ENCODE results near the gene CACNA1B.

CACNA1B gene

GRCh38 chr9:138070815-138071214 is 193.2 kb downstream of the CACNA1B start:
- TF ChIP-seq, protein P1, sequence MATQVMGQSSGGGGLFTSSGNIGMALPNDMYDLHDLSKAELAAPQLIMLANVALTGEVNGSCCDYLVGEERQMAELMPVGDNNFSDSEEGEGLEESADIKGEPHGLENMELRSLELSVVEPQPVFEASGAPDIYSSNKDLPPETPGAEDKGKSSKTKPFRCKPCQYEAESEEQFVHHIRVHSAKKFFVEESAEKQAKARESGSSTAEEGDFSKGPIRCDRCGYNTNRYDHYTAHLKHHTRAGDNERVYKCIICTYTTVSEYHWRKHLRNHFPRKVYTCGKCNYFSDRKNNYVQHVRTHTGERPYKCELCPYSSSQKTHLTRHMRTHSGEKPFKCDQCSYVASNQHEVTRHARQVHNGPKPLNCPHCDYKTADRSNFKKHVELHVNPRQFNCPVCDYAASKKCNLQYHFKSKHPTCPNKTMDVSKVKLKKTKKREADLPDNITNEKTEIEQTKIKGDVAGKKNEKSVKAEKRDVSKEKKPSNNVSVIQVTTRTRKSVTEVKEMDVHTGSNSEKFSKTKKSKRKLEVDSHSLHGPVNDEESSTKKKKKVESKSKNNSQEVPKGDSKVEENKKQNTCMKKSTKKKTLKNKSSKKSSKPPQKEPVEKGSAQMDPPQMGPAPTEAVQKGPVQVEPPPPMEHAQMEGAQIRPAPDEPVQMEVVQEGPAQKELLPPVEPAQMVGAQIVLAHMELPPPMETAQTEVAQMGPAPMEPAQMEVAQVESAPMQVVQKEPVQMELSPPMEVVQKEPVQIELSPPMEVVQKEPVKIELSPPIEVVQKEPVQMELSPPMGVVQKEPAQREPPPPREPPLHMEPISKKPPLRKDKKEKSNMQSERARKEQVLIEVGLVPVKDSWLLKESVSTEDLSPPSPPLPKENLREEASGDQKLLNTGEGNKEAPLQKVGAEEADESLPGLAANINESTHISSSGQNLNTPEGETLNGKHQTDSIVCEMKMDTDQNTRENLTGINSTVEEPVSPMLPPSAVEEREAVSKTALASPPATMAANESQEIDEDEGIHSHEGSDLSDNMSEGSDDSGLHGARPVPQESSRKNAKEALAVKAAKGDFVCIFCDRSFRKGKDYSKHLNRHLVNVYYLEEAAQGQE (IDR thresholded peaks at IDR 0.05; ENCODE audit: low read depth) = no peak
- TF ChIP-seq NFIC (IDR thresholded peaks at IDR 0.05) (no peak), EGR1 (IDR thresholded peaks at IDR 0.05) (no peak), CEBPB (IDR thresholded peaks at IDR 0.05) (no peak), TAF1 (IDR thresholded peaks at IDR 0.05; ENCODE audit: low read depth) (no peak)
- TF ChIP-seq, protein P2, sequence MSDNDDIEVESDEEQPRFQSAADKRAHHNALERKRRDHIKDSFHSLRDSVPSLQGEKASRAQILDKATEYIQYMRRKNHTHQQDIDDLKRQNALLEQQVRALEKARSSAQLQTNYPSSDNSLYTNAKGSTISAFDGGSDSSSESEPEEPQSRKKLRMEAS (IDR thresholded peaks at IDR 0.05) = no peak

- TF ChIP-seq CEBPB (IDR thresholded peaks at IDR 0.05) = no peak
- no peak for TF ChIP-seq RAD21 (IDR thresholded peaks at IDR 0.05; ENCODE audit: low read depth)
- TF ChIP-seq, protein P2 (IDR thresholded peaks at IDR 0.05) = no peak
- TF ChIP-seq TEAD4 (IDR thresholded peaks at IDR 0.05) = no peak
- no peak for TF ChIP-seq EP300 (IDR thresholded peaks at IDR 0.05; ENCODE audit: borderline replicate concordance)
- TF ChIP-seq, protein P1 (IDR thresholded peaks at IDR 0.05; ENCODE audit: low read depth) = no peak
- no peak for TF ChIP-seq CREB1 (IDR thresholded peaks at IDR 0.05; ENCODE audit: low read depth)
- TF ChIP-seq YY1 (IDR thresholded peaks at IDR 0.05; ENCODE audit: low read depth) = no peak
- TF ChIP-seq TAF1 (IDR thresholded peaks at IDR 0.05; ENCODE audit: low read depth) = no peak
- TF ChIP-seq FOXM1 (IDR thresholded peaks at IDR 0.05; ENCODE audit: borderline replicate concordance, low read depth) = no peak
- TF ChIP-seq, protein P3, sequence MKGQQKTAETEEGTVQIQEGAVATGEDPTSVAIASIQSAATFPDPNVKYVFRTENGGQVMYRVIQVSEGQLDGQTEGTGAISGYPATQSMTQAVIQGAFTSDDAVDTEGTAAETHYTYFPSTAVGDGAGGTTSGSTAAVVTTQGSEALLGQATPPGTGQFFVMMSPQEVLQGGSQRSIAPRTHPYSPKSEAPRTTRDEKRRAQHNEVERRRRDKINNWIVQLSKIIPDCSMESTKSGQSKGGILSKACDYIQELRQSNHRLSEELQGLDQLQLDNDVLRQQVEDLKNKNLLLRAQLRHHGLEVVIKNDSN (IDR thresholded peaks at IDR 0.05) = no peak
- TF ChIP-seq NFIC (IDR thresholded peaks at IDR 0.05) = no peak
- no peak for TF ChIP-seq ZBTB7A (IDR thresholded peaks at IDR 0.05; ENCODE audit: low read depth)
Measured at GRCh38 chr9:138071292-138071691, 193.7 kb downstream of the CACNA1B start.

DNA sequence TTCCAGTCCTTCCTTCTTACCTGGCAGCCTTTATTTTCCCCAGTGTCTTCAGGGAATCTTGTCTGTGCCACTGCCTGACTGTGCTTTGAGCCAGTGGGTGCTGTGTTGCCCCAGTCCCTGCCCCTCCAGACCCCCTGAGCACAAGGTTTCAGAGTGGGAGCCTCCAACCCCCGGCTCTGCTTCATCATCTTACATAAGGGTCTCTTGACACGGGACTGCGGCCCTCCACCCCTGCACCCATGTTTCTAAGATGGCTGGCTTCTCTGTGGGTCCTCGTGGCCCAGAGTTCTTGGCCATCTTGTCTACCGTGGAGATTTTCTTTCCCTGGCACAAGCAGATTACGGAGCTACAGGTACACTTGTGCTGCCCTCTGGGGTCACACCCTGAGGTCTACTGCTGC is 194.1 kb downstream of the CACNA1B start:
- no peak for TF ChIP-seq NFIC (IDR thresholded peaks at IDR 0.05)
- TF ChIP-seq YY1 (IDR thresholded peaks at IDR 0.05; ENCODE audit: low read depth) = no peak
- TF ChIP-seq FOXM1 (IDR thresholded peaks at IDR 0.05; ENCODE audit: borderline replicate concordance, low read depth) = no peak
- TF ChIP-seq EGR1 (IDR thresholded peaks at IDR 0.05) = no peak
- TF ChIP-seq ZBTB7A (IDR thresholded peaks at IDR 0.05; ENCODE audit: low read depth) = no peak
- TF ChIP-seq, protein P2 (IDR thresholded peaks at IDR 0.05) = no peak
- TF ChIP-seq TEAD4 (IDR thresholded peaks at IDR 0.05) = no peak
- no peak for TF ChIP-seq TAF1 (IDR thresholded peaks at IDR 0.05; ENCODE audit: low read depth)
- TF ChIP-seq, protein P3 (IDR thresholded peaks at IDR 0.05) = no peak
- TF ChIP-seq CEBPB (IDR thresholded peaks at IDR 0.05) = no peak
- TF ChIP-seq EP300 (IDR thresholded peaks at IDR 0.05; ENCODE audit: borderline replicate concordance) = no peak
- no peak for TF ChIP-seq RAD21 (IDR thresholded peaks at IDR 0.05; ENCODE audit: low read depth)
- no peak for TF ChIP-seq TCF12 (IDR thresholded peaks at IDR 0.05; ENCODE audit: low read depth)
- TF ChIP-seq, protein P1 (IDR thresholded peaks at IDR 0.05; ENCODE audit: low read depth) = no peak
- no peak for TF ChIP-seq CREB1 (IDR thresholded peaks at IDR 0.05; ENCODE audit: low read depth)

GRCh38 chr9:138072161-138072842 is 194.7 kb downstream of the CACNA1B start:
- TF ChIP-seq, protein P1 (IDR thresholded peaks at IDR 0.05; ENCODE audit: low read depth) = no peak
- TF ChIP-seq NFIC (IDR thresholded peaks at IDR 0.05) (no peak), EP300 (IDR thresholded peaks at IDR 0.05; ENCODE audit: borderline replicate concordance) (no peak), CEBPB (IDR thresholded peaks at IDR 0.05) (no peak), EGR1 (IDR thresholded peaks at IDR 0.05) (no peak), YY1 (IDR thresholded peaks at IDR 0.05; ENCODE audit: low read depth) (no peak), FOXM1 (IDR thresholded peaks at IDR 0.05; ENCODE audit: borderline replicate concordance, low read depth) (no peak), RAD21 (IDR thresholded peaks at IDR 0.05; ENCODE audit: low read depth) (no peak), CREB1 (IDR thresholded peaks at IDR 0.05; ENCODE audit: low read depth) (no peak), TAF1 (IDR thresholded peaks at IDR 0.05; ENCODE audit: low read depth) (no peak), TCF12 (IDR thresholded peaks at IDR 0.05; ENCODE audit: low read depth) (no peak), ZBTB7A (IDR thresholded peaks at IDR 0.05; ENCODE audit: low read depth) (no peak)
- TF ChIP-seq, protein P3 (IDR thresholded peaks at IDR 0.05) = no peak
- TF ChIP-seq, protein P2 (IDR thresholded peaks at IDR 0.05) = no peak

All from Ishikawa (cell line).